MM.1S (cell line): Measurements from ENCODE around the gene GALNT10.

Source experiments
- DNase-seq: peaks from one replicate; pipeline ENCODE4 v3.0.0-alpha.2; 2015
- H2AFZ ChIP-seq: fragments of 300-600 bp; sonication (generic); 2 replicates; pipeline ENCODE4 v1.6.0; 2016; ENCODE audit warnings: antibody characterized with exemption, low read length
- H3F3A ChIP-seq: fragments of 300-600 bp; sonication (generic); 2 replicates; pipeline ENCODE4 v1.6.1; 2016; ENCODE audit warnings: mild to moderate bottlenecking, antibody characterized with exemption, low read length, moderate library complexity, mixed read lengths; ENCODE audit not compliant: insufficient read depth
- H3K27ac ChIP-seq: fragments of 300-600 bp; sonication (generic); 2 replicates; pipeline ENCODE4 v1.5.1; 2016; ENCODE audit warnings: mild to moderate bottlenecking, low read length
- H3K27me3 ChIP-seq: fragments of 300-600 bp; sonication (generic); replicated peaks from 2 replicates; pipeline ENCODE4 v1.6.0; 2016; ENCODE audit warnings: low read length; ENCODE audit not compliant: insufficient read depth
- H3K36me3 ChIP-seq: fragments of 300-600 bp; sonication (generic); replicated peaks from 2 replicates; pipeline ENCODE4 v1.6.1; 2016; ENCODE audit warnings: mild to moderate bottlenecking, low read length, mixed read lengths; ENCODE audit not compliant: insufficient read depth
- H3K4me1 ChIP-seq: fragments of 300-600 bp; sonication (generic); 2 replicates; pipeline ENCODE4 v1.6.1; 2016; ENCODE audit warnings: low read length, mixed read lengths
- H3K4me2 ChIP-seq: fragments of 300-600 bp; sonication (generic); 2 replicates; pipeline ENCODE4 v1.6.0; 2016; ENCODE audit warnings: low read depth, low read length
- H3K4me3 ChIP-seq: fragments of 300-600 bp; sonication (generic); 2 replicates; pipeline ENCODE4 v1.5.1; 2016; ENCODE audit warnings: low read length, mixed read lengths
- H3K79me2 ChIP-seq: fragments of 300-600 bp; sonication (generic); 2 replicates; pipeline ENCODE4 v1.6.1; 2016; ENCODE audit warnings: mixed run types, low read length, mixed read lengths
- H3K9ac ChIP-seq: fragments of 300-600 bp; sonication (generic); 2 replicates; pipeline ENCODE4 v1.6.1; 2016; ENCODE audit warnings: low read length, mixed read lengths
- H3K9me2 ChIP-seq: fragments of 300-600 bp; sonication (generic); replicated peaks from 2 replicates; pipeline ENCODE4 v1.6.1; 2016; ENCODE audit warnings: mild to moderate bottlenecking, low read length, mixed read lengths; ENCODE audit not compliant: insufficient read depth
- H3K9me3 ChIP-seq: fragments of 300-600 bp; sonication (generic); replicated peaks from 2 replicates; pipeline ENCODE4 v1.6.1; 2016; ENCODE audit warnings: mild to moderate bottlenecking, low read length, mixed read lengths; ENCODE audit not compliant: insufficient read depth
- H4K20me1 ChIP-seq: fragments of 300-600 bp; sonication (generic); 2 replicates; pipeline ENCODE4 v1.6.1; 2016; ENCODE audit warnings: mild to moderate bottlenecking, low read length, moderate library complexity, mixed read lengths; ENCODE audit not compliant: insufficient read depth
- CTCF ChIP-seq: fragments of 300-600 bp; sonication (generic); IDR thresholded peaks from 2 replicates; pipeline ENCODE4 v1.5.1; 2016; ENCODE audit warnings: antibody characterized with exemption, low read length, mixed read lengths
- EZH2 ChIP-seq: fragments of 300-600 bp; sonication (generic); optimal IDR thresholded peaks from 2 replicates; pipeline ENCODE3; 2017; ENCODE audit warnings: low read depth, mild to moderate bottlenecking, antibody characterized with exemption, low read length, mixed read lengths
- EZH2phosphoT487 ChIP-seq: fragments of 300-600 bp; sonication (generic); IDR thresholded peaks from 2 replicates; pipeline ENCODE4 v1.6.1; 2018; ENCODE audit warnings: antibody characterized with exemption, low read length

Gene GALNT10

DNA sequence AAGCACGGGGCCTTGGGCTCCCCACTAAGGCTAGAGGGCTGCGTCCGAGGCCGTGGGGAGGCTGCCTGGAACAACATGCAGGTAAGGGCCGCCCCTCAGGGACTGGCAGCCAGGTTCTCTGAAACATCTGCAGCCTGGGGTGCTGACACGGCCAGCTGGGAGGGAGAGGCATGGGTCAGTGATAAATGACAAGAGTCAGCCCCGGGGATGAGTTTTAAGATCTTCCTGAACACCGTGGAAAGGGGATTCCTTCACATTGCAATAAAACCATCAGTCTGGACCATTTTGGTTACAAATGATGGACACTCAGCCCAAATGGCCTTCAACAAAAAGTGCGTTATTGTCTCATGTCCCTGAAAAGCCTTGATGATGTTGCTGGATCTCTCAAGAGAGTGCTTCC is 222.4 kb downstream of the GALNT10 start:
- H3K4me1 ChIP-seq = no peaks in the 10 kb centered on the region
- H3K27ac ChIP-seq = no peak overlapping the region
- H3K4me2 ChIP-seq = no peak overlapping the region
- H3K9ac ChIP-seq = no peak overlapping the region
- H4K20me1 ChIP-seq = no peaks in the 10 kb centered on the region
- no peaks in the 10 kb centered on the region for H3K27me3 ChIP-seq
- no peaks in the 10 kb centered on the region for H3K9me3 ChIP-seq
- DNase-seq = no peak
- H3K79me2 ChIP-seq = no peaks in the 10 kb centered on the region
- H3K9me2 ChIP-seq = no peaks in the 10 kb centered on the region
- no peaks in the 10 kb centered on the region for H3K36me3 ChIP-seq
- no peak overlapping the region for H2AFZ ChIP-seq
- TF ChIP-seq EZH2 (no peak), CTCF (no peak), EZH2phosphoT487 (no peak)
- no peaks in the 10 kb centered on the region for H3F3A ChIP-seq
- H3K4me3 ChIP-seq = no peak overlapping the region

GRCh38 chr5:154415114-154415513 is 224.6 kb downstream of the GALNT10 start:
- Histone ChIP-seq H3K9me3 (no peaks in the 10 kb centered on the region), H3K27ac (no peak overlapping the region), H3F3A (no peaks in the 10 kb centered on the region), H3K9me2 (no peaks in the 10 kb centered on the region), H3K4me1 (no peaks in the 10 kb centered on the region), H3K27me3 (no peaks in the 10 kb centered on the region), H3K79me2 (no peaks in the 10 kb centered on the region), H3K9ac (no peak overlapping the region), H2AFZ (no peak overlapping the region), H3K4me2 (no peak overlapping the region), H3K4me3 (no peak overlapping the region), H3K36me3 (no peaks in the 10 kb centered on the region), H4K20me1 (no peaks in the 10 kb centered on the region)
- no peak for DNase-seq
- TF ChIP-seq EZH2phosphoT487 (no peak), EZH2 (no peak)

DNA sequence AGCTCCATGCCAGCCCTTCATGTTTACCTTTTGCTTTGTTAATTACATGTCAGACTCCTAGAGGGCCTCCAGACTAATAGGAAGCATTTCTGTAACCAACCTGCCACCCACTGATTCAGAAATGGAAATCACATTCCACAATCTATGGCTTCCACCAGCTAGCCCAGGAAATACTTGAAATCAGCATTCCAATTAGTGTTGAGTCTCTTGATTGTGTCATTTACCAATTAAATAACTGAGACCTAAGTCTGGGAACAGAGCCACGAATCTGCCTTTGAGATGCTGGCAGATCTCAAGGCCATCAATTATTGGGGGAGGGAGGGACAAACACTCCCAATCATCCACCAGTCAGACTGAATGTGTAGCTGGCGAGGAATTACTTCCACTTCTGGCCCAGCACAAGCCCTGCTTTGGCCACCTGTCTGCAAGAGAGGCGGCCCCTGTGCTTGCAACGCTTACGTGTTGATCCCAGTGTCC is 227.8 kb downstream of the GALNT10 start:
- Histone ChIP-seq H3K9me2 (no peaks in the 10 kb centered on the region), H4K20me1 (no peaks in the 10 kb centered on the region), H3K79me2 (no peaks in the 10 kb centered on the region), H2AFZ (no peak overlapping the region), H3K9ac (no peak overlapping the region), H3K4me3 (no peak overlapping the region), H3K9me3 (no peaks in the 10 kb centered on the region), H3K27me3 (no peaks in the 10 kb centered on the region), H3K4me1 (no peaks in the 10 kb centered on the region), H3K27ac (no peak overlapping the region), H3K4me2 (no peak overlapping the region), H3K36me3 (no peaks in the 10 kb centered on the region), H3F3A (no peaks in the 10 kb centered on the region)
- DNase-seq = no peak
- TF ChIP-seq EZH2phosphoT487 (no peak), EZH2 (no peak), CTCF (no peak)

GRCh38 chr5:154419236-154419635 is 228.7 kb downstream of the GALNT10 start:
- no peaks in the 10 kb centered on the region for H3K9me3 ChIP-seq
- DNase-seq = no peak
- H3K27ac ChIP-seq = no peak overlapping the region
- H3K9ac ChIP-seq = no peak overlapping the region
- H3K79me2 ChIP-seq = no peaks in the 10 kb centered on the region
- no peak overlapping the region for H3K4me2 ChIP-seq
- no peaks in the 10 kb centered on the region for H3K4me1 ChIP-seq
- H3K36me3 ChIP-seq = no peaks in the 10 kb centered on the region
- no peak for TF ChIP-seq CTCF
- no peak for TF ChIP-seq EZH2phosphoT487
- no peak for TF ChIP-seq EZH2
- no peaks in the 10 kb centered on the region for H4K20me1 ChIP-seq
- H2AFZ ChIP-seq = no peak overlapping the region
- no peaks in the 10 kb centered on the region for H3K27me3 ChIP-seq
- no peak overlapping the region for H3K4me3 ChIP-seq
- no peaks in the 10 kb centered on the region for H3K9me2 ChIP-seq
- no peaks in the 10 kb centered on the region for H3F3A ChIP-seq
